Vagina (tissue), 2 donors: ENCODE results near the gene CLEC18A.
"Not testable (repeated sequence)": the region's sequence is repeated elsewhere in the genome, so short reads cannot be mapped to it uniquely, and the experiment has no call there.

Source experiments
- CTCF ChIP-seq, 3 experiments: fragments of 450-650 bp in 2 of 3; fragments of 200-600 bp in 1 of 3; sonication (generic) in 1 of 3; IDR thresholded peaks; one replicate each; pipeline ENCODE4 v1.5.1; 2017 to 2019; ENCODE audit warnings: antibody characterized with exemption in 3 of 3, mild to moderate bottlenecking in 2 of 3, moderate library complexity in 2 of 3
- POLR2A ChIP-seq, 2 donors: fragments of 450-650 bp; IDR thresholded peaks; one replicate each; pipeline ENCODE4 v1.6.1; 2017; ENCODE audit warnings: antibody characterized with exemption in 2 of 2, mild to moderate bottlenecking in 2 of 2, moderate library complexity in 2 of 2

- TF ChIP-seq CTCF, POLR2A (IDR thresholded peaks at IDR 0.05): not testable (repeated sequence)
Measured at GRCh38 chr16:69999801-70000200, 48.7 kb downstream of the CLEC18A start.
